Smooth muscle cell (in vitro differentiated cells): ENCODE data around the gene SASH1. TPM values are rescaled to one million over a fixed set of nuclear protein-coding genes. Genes with fewer than 3 reads are reported as not detected.

Experiments
- DNase-seq: peaks from one replicate; lab custom pipeline; 2025; ENCODE audit not compliant: unreplicated experiment; lab: John Stamatoyannopoulos, UW
- H2AFZ ChIP-seq: fragments of 200-600 bp; sonication (generic); 2 replicates; pipeline ENCODE4 v1.6.0; 2016; ENCODE audit warnings: antibody characterized with exemption, low read depth, mild to moderate bottlenecking
- H3F3A ChIP-seq: fragments of 200-600 bp; sonication (generic); 2 replicates; pipeline ENCODE4 v1.6.0; 2017; ENCODE audit warnings: antibody characterized with exemption, low read depth
- H3K27ac ChIP-seq: fragments of 200-600 bp; sonication (generic); 2 replicates; pipeline ENCODE4 v1.5.1; 2016; ENCODE audit warnings: low read depth, mild to moderate bottlenecking
- H3K27me3 ChIP-seq: fragments of 200-600 bp; sonication (generic); 2 replicates; pipeline ENCODE4 v1.6.1; 2016; ENCODE audit warnings: low read depth, mild to moderate bottlenecking
- H3K36me3 ChIP-seq: fragments of 200-600 bp; sonication (generic); 2 replicates; pipeline ENCODE4 v1.5.1; 2016; ENCODE audit warnings: low read depth
- H3K4me1 ChIP-seq: fragments of 200-600 bp; sonication (generic); 2 replicates; pipeline ENCODE4 v1.5.1; 2016; ENCODE audit warnings: low read depth
- H3K4me2 ChIP-seq: fragments of 200-600 bp; sonication (generic); 2 replicates; pipeline ENCODE4 v1.6.0; 2016; ENCODE audit warnings: mild to moderate bottlenecking
- H3K4me3 ChIP-seq: fragments of 200-600 bp; sonication (generic); 2 replicates; pipeline ENCODE4 v1.5.1; 2016; ENCODE audit warnings: mild to moderate bottlenecking
- H3K79me2 ChIP-seq: fragments of 200-600 bp; sonication (generic); 2 replicates; pipeline ENCODE4 v1.6.0; 2016; ENCODE audit warnings: low read depth, mild to moderate bottlenecking
- H3K9ac ChIP-seq: fragments of 200-600 bp; sonication (generic); 2 replicates; pipeline ENCODE4 v1.6.0; 2016; ENCODE audit warnings: low read depth
- H3K9me3 ChIP-seq: fragments of 200-600 bp; sonication (generic); replicated peaks from 2 replicates; pipeline ENCODE4 v1.5.1; 2016; ENCODE audit warnings: low read depth
- H4K20me1 ChIP-seq: fragments of 200-600 bp; sonication (generic); 2 replicates; pipeline ENCODE4 v1.6.0; 2016; ENCODE audit warnings: low read depth
- CTCF ChIP-seq: fragments of 200-600 bp; sonication (generic); IDR thresholded peaks from 2 replicates; pipeline ENCODE4 v1.5.1; 2017; ENCODE audit warnings: borderline replicate concordance, mild to moderate bottlenecking, antibody characterized with exemption; ENCODE audit not compliant: insufficient read depth, poor library complexity, severe bottlenecking
- WGBS: methylation state at CpG from one replicate; pipeline ENCODE4 v1.1.7; 2016; ENCODE audit warnings: low lambda C conversion rate; 5-methylcytosine and 5-hydroxymethylcytosine counted together
- polyA plus RNA-seq: library from polyadenylated mRNA; unstranded; fragments of >200 nt; fragmentation: Nextera tagmentation; extraction: Ambion mirVana; gene quantifications from 2 replicates; pipeline ENCODE4 v1.2.1, GENCODE V29; 2016
- total RNA-seq: library from RNA; depleted of rRNA; stranded (reverse); fragments of >200 nt; gene quantifications from 2 replicates; pipeline ENCODE4 v1.2.3, GENCODE V29; 2014

Gene SASH1
- total and polyA plus RNA-seq, 2 experiments from 2014 or later = 12.7 to 16.2 TPM

- no peak overlapping the region for H2AFZ ChIP-seq
- no peak for DNase-seq
- H3K79me2 ChIP-seq = no peaks in the 10 kb centered on the region
- H3K9me3 ChIP-seq = no peaks in the 10 kb centered on the region
- H3K27me3 ChIP-seq = no peaks in the 10 kb centered on the region
- H3K9ac ChIP-seq = no peak overlapping the region
- 80% methylated on average over 6 of the region's 6 CpGs for WGBS
- H3K4me1 ChIP-seq = no peaks in the 10 kb centered on the region
- no peak overlapping the region for H3K4me3 ChIP-seq
- no peaks in the 10 kb centered on the region for H3F3A ChIP-seq
- H3K36me3 ChIP-seq = peaks cover 2% of the 10 kb centered on the region
- H3K4me2 ChIP-seq = no peak overlapping the region
- H4K20me1 ChIP-seq = no peaks in the 10 kb centered on the region
- TF ChIP-seq CTCF = no peak
- H3K27ac ChIP-seq = no peak overlapping the region
Measured at GRCh38 chr6:148493424-148493823, 150.8 kb downstream of the SASH1 start.

- H3F3A ChIP-seq = no peaks in the 10 kb centered on the region
- no peak overlapping the region for H3K9ac ChIP-seq
- no peak overlapping the region for H2AFZ ChIP-seq
- no peaks in the 10 kb centered on the region for H3K27me3 ChIP-seq
- no peak for TF ChIP-seq CTCF
- H3K36me3 ChIP-seq = no peaks in the 10 kb centered on the region
- H3K9me3 ChIP-seq = no peaks in the 10 kb centered on the region
- no peak overlapping the region for H3K4me3 ChIP-seq
- 97% methylated on average over 8 of the region's 8 CpGs for WGBS
- peak overlapping the region; percentile 62 for H3K27ac ChIP-seq
- no peaks in the 10 kb centered on the region for H4K20me1 ChIP-seq
- H3K4me1 ChIP-seq = no peaks in the 10 kb centered on the region
- no peak for DNase-seq
- no peaks in the 10 kb centered on the region for H3K79me2 ChIP-seq
- no peak overlapping the region for H3K4me2 ChIP-seq
Measured at GRCh38 chr6:148494226-148494625, 151.6 kb downstream of the SASH1 start.

DNA sequence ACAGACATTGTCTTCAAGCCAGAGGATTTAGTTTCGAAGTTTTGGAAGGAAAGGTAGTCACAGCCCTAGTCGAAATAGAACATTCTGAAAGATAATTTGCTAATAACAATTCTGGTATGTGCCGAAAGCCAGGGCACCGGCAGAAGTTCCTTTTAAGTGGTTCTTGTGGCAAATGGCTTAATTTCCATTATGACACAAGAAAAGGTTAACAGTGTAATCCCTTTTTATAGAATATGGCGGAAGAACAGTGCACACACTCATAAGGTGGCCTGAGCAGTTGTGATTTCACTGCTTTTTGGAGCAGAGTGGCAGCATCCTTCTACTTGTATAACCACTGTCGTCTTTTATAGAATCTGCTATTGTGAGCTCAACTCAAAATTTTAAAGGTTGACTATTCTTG, 152.4 kb downstream of the SASH1 start:
- no peak overlapping the region for H3K4me3 ChIP-seq
- no peaks in the 10 kb centered on the region for H3K79me2 ChIP-seq
- H3K9ac ChIP-seq = no peak overlapping the region
- H3K27ac ChIP-seq = peak overlapping the region; percentile 62
- no peak overlapping the region for H3K4me2 ChIP-seq
- no peak for TF ChIP-seq CTCF
- H3K9me3 ChIP-seq = no peaks in the 10 kb centered on the region
- no peak for DNase-seq
- WGBS = 61% methylated on average over 6 of the region's 6 CpGs
- no peaks in the 10 kb centered on the region for H3K4me1 ChIP-seq
- no peaks in the 10 kb centered on the region for H3K36me3 ChIP-seq
- H3F3A ChIP-seq = peaks cover 3% of the 10 kb centered on the region
- no peaks in the 10 kb centered on the region for H3K27me3 ChIP-seq
- no peaks in the 10 kb centered on the region for H4K20me1 ChIP-seq
- H2AFZ ChIP-seq = no peak overlapping the region

GRCh38 chr6:148497257-148497656, 154.6 kb downstream of the SASH1 start:
- H3K9me3 ChIP-seq = no peaks in the 10 kb centered on the region
- peak overlapping the region; percentile 88 for H3K27ac ChIP-seq
- DNase-seq = no peak
- H4K20me1 ChIP-seq = no peaks in the 10 kb centered on the region
- no peak overlapping the region for H3K4me3 ChIP-seq
- H3K79me2 ChIP-seq = no peaks in the 10 kb centered on the region
- H3K9ac ChIP-seq = no peak overlapping the region
- no peaks in the 10 kb centered on the region for H3K27me3 ChIP-seq
- H3K4me1 ChIP-seq = no peaks in the 10 kb centered on the region
- no peak for TF ChIP-seq CTCF
- 9% methylated on average over 2 of the region's 2 CpGs for WGBS
- H3K36me3 ChIP-seq = no peaks in the 10 kb centered on the region
- H2AFZ ChIP-seq = no peak overlapping the region
- peaks cover 10% of the 10 kb centered on the region for H3F3A ChIP-seq
- peak overlapping the region; percentile 2 for H3K4me2 ChIP-seq
